Measurements from ENCODE around the gene TRAPPC2L. TPM values are rescaled to one million over a fixed set of nuclear protein-coding genes. Genes with fewer than 3 reads are reported as not detected.

TRAPPC2L gene
- total RNA-seq, 1 donor from 2014 or later = 43.9 TPM

DNA sequence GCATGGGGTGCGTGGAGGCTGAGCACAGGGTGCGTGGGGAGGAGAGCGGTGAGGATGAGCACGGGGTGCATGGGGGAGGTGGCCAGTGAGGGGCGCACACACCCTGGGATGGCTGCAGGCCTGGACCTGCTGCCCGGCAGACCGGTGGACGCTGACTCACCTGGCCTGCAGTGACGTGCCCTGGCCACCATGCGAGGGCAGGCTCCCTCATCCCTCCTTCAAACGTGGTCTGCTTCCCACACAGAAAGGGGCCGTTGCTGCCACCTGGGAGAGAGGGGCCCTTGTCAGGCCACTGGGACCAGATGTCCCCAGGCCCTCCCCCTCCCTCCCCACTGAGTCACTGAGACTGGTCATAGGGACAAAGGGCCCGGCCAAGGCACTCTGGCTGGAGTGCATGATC is 25.1 kb upstream of the TRAPPC2L start:
- no peak for DNase-seq
- H3K36me3 ChIP-seq = peaks cover 22% of the 10 kb centered on the region
- no peaks in the 10 kb centered on the region for H3K27me3 ChIP-seq
- H3K4me1 ChIP-seq = no peaks in the 10 kb centered on the region
- TF ChIP-seq, protein P1, sequence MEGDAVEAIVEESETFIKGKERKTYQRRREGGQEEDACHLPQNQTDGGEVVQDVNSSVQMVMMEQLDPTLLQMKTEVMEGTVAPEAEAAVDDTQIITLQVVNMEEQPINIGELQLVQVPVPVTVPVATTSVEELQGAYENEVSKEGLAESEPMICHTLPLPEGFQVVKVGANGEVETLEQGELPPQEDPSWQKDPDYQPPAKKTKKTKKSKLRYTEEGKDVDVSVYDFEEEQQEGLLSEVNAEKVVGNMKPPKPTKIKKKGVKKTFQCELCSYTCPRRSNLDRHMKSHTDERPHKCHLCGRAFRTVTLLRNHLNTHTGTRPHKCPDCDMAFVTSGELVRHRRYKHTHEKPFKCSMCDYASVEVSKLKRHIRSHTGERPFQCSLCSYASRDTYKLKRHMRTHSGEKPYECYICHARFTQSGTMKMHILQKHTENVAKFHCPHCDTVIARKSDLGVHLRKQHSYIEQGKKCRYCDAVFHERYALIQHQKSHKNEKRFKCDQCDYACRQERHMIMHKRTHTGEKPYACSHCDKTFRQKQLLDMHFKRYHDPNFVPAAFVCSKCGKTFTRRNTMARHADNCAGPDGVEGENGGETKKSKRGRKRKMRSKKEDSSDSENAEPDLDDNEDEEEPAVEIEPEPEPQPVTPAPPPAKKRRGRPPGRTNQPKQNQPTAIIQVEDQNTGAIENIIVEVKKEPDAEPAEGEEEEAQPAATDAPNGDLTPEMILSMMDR (IDR thresholded peaks at IDR 0.05) = no peak
- H3K9me3 ChIP-seq = no peaks in the 10 kb centered on the region
- no peak for ATAC-seq
- no peak overlapping the region for H3K27ac ChIP-seq
- H3K4me3 ChIP-seq = no peak overlapping the region
- intact Hi-C loops (cut with DNase I) = no loop called here

DNA sequence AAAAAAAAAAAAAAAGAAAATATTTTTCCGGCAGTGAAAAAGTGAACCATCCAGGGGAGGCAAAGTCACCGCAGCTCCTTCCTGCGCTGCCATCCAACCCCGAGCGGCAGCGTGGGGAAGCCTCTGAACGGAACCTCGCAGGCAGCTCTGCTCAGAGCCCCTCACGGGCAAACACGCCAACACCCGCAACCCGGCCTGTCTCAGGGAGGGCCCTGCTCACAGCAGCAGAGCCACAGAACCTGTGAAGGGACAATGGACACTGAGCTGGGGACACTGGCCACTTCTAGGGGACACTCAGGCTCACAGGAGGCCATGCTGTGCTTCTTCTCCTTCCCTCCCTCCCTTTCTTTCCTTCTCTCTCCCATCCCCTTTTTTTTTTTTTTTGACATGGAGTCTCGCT is 23.8 kb upstream of the TRAPPC2L start:
- TF ChIP-seq, protein P1 (IDR thresholded peaks at IDR 0.05) = no peak
- H3K36me3 ChIP-seq = peaks cover 17% of the 10 kb centered on the region

DNA sequence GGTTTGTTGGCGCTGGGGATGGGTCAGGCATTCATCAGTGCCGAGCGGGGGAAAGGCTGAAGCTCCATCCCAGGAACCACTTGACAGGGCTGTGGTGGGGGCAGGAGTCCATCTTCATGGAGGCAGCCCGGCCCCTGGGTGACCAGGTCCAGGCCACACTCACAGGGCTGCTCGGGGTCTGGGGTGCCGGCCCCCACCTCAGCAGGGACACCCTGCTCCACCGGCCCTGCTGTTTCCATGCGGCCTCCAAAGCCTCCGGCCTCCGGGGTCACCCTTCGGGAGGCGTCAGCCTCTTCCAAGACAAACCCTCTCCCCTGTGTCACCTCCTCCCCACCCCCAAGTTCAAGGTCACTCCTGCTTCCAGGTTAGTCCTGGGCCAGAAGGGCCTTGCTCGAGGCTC is 22.3 kb upstream of the TRAPPC2L start:
- ATAC-seq = no peak
- Histone ChIP-seq H3K4me1 (no peaks in the 10 kb centered on the region), H3K9me3 (no peaks in the 10 kb centered on the region), H3K4me3 (no peak overlapping the region), H3K27ac (no peak overlapping the region), H3K36me3 (peaks cover 13% of the 10 kb centered on the region), H3K27me3 (no peaks in the 10 kb centered on the region)
- DNase-seq = no peak
- intact Hi-C loops (cut with DNase I) = no loop called here
- TF ChIP-seq, protein P1 (IDR thresholded peaks at IDR 0.05) = no peak

More for the DNA sequence above, 23.8 kb upstream of the TRAPPC2L start:
- no peak overlapping the region for H3K4me3 ChIP-seq
- ATAC-seq = no peak
- no peak overlapping the region for H3K27ac ChIP-seq
- no peaks in the 10 kb centered on the region for H3K9me3 ChIP-seq
- DNase-seq = no peak
- intact Hi-C loops (cut with DNase I) = no loop called here
- H3K4me1 ChIP-seq = no peaks in the 10 kb centered on the region
- no peaks in the 10 kb centered on the region for H3K27me3 ChIP-seq

DNA sequence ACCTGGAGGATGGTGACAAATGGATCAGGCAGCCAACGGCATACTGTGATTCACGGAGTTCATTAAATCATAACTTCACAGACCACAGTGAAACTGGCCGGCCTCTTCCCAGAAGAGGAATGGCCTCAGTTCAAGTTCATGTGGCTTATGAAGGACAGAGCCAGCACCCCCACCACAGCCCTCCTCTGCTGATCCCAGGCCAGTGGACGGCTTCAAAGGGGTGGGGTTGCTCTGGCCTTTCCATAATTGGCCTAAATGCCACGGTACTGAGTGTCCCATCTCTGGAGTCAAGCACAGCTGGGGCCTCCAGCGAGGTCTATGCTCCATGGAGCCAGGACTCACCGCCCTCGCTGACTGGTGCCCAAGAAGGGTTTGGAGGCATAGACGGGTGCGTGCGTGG is 21.5 kb upstream of the TRAPPC2L start:
- DNase-seq (no peak), ATAC-seq (no peak)
- no peak overlapping the region for H3K27ac ChIP-seq
- H3K9me3 ChIP-seq = no peaks in the 10 kb centered on the region
- no peaks in the 10 kb centered on the region for H3K27me3 ChIP-seq
- H3K4me1 ChIP-seq = no peaks in the 10 kb centered on the region
- no peak overlapping the region for H3K4me3 ChIP-seq
- intact Hi-C loops (cut with DNase I) = no loop called here
- peaks cover 20% of the 10 kb centered on the region for H3K36me3 ChIP-seq
- TF ChIP-seq, protein P1 (IDR thresholded peaks at IDR 0.05) = no peak

DNA sequence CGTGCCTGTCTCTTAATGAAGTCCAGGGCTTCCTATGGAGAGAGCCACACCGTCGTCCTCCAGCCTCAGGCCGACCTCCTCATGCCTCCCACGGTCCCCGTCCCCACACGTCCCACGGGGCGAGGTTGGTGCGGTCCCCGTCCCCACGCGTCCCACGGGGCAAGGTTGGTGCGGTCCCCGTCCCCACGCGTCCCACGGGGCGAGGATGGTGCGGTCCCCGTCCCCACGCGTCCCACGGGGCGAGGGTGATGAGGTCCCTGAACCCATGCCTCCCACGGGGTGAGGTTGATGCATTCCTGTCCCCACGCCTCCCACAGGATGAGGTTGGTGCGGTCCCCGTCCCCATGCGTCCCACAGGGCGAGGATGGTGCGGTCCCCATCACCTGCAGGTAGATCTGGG is 21.1 kb upstream of the TRAPPC2L start:
- no peaks in the 10 kb centered on the region for H3K27me3 ChIP-seq
- no peak overlapping the region for H3K4me3 ChIP-seq
- H3K27ac ChIP-seq = no peak overlapping the region
- intact Hi-C loops (cut with DNase I) = no loop called here
- TF ChIP-seq, protein P1 (IDR thresholded peaks at IDR 0.05) = no peak
- DNase-seq = no peak
- no peaks in the 10 kb centered on the region for H3K9me3 ChIP-seq
- no peaks in the 10 kb centered on the region for H3K4me1 ChIP-seq
- no peak for ATAC-seq
- H3K36me3 ChIP-seq = peaks cover 20% of the 10 kb centered on the region

DNA sequence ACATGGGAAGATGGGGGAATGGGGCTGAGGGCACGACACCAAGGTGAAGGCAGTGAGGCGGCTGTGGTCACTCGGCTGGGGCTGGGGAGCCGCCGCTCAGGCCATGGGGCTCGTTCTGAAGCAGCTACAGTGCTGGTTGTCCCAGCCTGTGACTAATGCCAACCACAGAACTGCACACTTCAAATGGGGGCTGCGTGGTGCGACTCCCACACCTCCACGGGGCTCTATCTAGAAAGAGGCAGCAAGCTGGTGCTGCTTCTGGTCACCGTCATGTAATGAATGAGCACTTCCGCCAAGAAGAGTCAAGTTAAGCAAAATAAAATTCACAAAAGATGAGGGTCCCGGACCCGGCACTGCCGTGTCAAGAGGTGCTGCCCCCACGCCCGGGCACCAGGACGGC is 20.1 kb upstream of the TRAPPC2L start:
- intact Hi-C loops (cut with DNase I) = no loop called here
- no peak for DNase-seq
- H3K27me3 ChIP-seq = no peaks in the 10 kb centered on the region

More for the DNA sequence above, 20.1 kb upstream of the TRAPPC2L start:
- H3K4me3 ChIP-seq = no peak overlapping the region
- TF ChIP-seq, protein P1 (IDR thresholded peaks at IDR 0.05) = no peak
- ATAC-seq = no peak
- H3K27ac ChIP-seq = no peak overlapping the region
- H3K9me3 ChIP-seq = no peaks in the 10 kb centered on the region
- no peaks in the 10 kb centered on the region for H3K4me1 ChIP-seq
- H3K36me3 ChIP-seq = peaks cover 20% of the 10 kb centered on the region

Measured in upper lobe of right lung (tissue), 1 donor.